ENCODE data around the gene VCAN.

VCAN gene

DNA sequence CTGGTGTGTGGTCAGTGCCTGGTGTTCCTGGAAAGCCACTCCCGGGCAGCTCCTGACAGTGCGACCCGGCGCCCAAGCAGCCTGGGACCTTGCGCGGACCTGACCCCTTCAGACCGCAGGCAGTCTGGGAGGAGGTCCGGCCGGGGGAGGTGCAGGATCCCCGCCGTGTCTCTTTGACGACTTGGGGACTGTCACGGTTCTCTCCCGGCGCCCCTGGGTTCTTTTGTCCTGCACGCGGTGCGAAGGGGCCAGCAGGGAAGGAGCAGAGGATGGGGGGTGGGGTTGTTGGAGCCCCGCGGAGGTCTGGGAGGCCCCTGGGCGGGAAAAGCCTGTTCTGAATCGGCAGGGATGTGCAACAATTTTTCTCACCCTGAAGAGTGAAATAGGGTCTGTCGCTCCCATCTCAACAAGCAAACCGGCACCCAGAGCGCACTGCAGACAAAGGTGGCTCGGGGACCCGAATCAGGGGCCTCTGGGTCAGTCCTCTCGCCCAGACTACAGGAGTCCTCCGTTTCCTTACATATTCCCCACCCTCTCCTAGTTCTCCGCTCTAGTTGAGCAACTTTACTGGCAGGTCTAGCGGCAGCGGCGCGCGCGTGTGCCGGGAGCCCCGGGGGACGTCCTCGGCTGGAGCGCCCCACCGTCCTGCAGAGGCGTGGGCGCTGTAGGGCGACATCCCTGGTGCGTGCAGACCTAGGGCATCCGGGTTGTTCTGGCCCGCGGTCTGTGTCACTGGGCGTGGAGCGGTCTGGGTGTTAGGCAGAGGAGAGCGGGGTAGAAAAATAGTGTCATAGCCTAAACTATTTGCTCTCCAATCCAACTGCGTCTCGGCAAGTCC lies 1.2 kb downstream of the VCAN start:
- H3K9me3 ChIP-seq (replicated peaks; ENCODE audit: insufficient read depth, low read length), result no peaks in the 10 kb centered on the region
- TF ChIP-seq, protein P1, sequence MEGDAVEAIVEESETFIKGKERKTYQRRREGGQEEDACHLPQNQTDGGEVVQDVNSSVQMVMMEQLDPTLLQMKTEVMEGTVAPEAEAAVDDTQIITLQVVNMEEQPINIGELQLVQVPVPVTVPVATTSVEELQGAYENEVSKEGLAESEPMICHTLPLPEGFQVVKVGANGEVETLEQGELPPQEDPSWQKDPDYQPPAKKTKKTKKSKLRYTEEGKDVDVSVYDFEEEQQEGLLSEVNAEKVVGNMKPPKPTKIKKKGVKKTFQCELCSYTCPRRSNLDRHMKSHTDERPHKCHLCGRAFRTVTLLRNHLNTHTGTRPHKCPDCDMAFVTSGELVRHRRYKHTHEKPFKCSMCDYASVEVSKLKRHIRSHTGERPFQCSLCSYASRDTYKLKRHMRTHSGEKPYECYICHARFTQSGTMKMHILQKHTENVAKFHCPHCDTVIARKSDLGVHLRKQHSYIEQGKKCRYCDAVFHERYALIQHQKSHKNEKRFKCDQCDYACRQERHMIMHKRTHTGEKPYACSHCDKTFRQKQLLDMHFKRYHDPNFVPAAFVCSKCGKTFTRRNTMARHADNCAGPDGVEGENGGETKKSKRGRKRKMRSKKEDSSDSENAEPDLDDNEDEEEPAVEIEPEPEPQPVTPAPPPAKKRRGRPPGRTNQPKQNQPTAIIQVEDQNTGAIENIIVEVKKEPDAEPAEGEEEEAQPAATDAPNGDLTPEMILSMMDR (IDR thresholded peaks at IDR 0.05; ENCODE audit: low read length), result no peak
- TF ChIP-seq EZH2 (optimal IDR thresholded peaks at IDR 0.05; ENCODE audit: low read depth, low read length) (no peak), EZH2phosphoT487 (IDR thresholded peaks at IDR 0.05; ENCODE audit: low read length) (no peak)
- H4K20me1 ChIP-seq (ENCODE audit: insufficient read depth, low read length), result no peaks in the 10 kb centered on the region
- peak overlapping the region; percentile 32; the same call in 1 of the 2 replicates for H3K9ac ChIP-seq (ENCODE audit: low read length)
- H2AFZ ChIP-seq (ENCODE audit: low read length), result peak overlapping the region; percentile 90
- H3K4me2 ChIP-seq (ENCODE audit: low read depth, low read length), result peak overlapping the region; percentile 100
- H3K4me1 ChIP-seq (ENCODE audit: low read length), result no peaks in the 10 kb centered on the region; the same call in 1 of the 2 replicates
- H3K79me2 ChIP-seq (ENCODE audit: low read length), result no peaks in the 10 kb centered on the region
- H3K27ac ChIP-seq (ENCODE audit: low read length), result no peak overlapping the region
- H3K9me2 ChIP-seq (replicated peaks; ENCODE audit: insufficient read depth, low read length), result no peaks in the 10 kb centered on the region
- DNase-seq, result peak; percentile 48
- peak overlapping the region; percentile 85 for H3K4me3 ChIP-seq (ENCODE audit: low read length)
- H3K27me3 ChIP-seq (replicated peaks; ENCODE audit: insufficient read depth, low read length), result peaks cover 25% of the 10 kb centered on the region
- no peaks in the 10 kb centered on the region for H3K36me3 ChIP-seq (replicated peaks; ENCODE audit: insufficient read depth, low read length)
- peaks cover 12% of the 10 kb centered on the region for H3F3A ChIP-seq (ENCODE audit: insufficient read depth, low read length)

DNA sequence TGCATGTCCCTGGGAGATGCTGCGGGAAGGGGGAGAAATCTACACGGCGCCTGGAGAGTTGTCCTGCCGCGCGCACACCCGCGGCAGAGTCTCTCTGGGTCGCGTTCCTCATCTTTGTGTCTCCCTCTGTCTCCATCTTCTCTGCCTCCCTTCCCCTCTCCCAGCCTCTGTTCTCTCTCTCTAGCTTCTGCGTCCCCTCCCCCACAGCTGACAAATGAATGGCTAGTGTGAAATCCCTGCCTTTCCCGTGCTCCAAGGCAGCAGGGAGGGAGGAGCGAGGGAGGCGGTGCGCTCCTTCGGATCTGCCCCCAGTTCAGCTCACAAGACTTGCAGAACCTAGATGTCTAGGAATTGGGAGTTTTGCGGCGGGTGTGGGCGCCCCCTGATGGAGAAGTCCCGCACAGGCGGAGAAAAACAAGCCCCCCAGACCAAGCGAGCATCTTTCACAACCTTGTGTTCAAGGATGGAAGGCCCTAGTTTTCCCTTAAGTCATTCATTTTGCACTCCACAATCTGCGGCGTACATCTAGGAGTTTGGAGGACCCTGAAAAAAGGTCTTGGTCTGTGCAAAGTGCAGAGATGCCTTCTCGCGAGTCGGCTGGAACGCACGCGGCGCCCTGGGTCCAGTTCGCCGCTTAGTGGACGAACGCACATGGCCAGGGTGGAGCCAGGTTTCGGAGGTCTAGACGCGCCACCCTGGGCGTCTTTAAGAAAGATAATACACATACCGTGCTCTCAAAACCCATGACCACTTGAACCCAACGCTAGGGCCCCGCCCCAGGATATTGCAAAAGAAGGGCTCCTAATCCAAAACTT lies 2.0 kb downstream of the VCAN start:
- H3K4me1 ChIP-seq (ENCODE audit: low read length), result no peaks in the 10 kb centered on the region; the same call in 1 of the 2 replicates
- no peaks in the 10 kb centered on the region for H3K9me3 ChIP-seq (replicated peaks; ENCODE audit: insufficient read depth, low read length)
- peak overlapping the region; percentile 100 for H3K4me2 ChIP-seq (ENCODE audit: low read depth, low read length)
- H3K27ac ChIP-seq (ENCODE audit: low read length), result peak overlapping the region; percentile 52; the same call in 1 of the 2 replicates
- no peaks in the 10 kb centered on the region for H3K9me2 ChIP-seq (replicated peaks; ENCODE audit: insufficient read depth, low read length)
- peaks cover 12% of the 10 kb centered on the region for H3F3A ChIP-seq (ENCODE audit: insufficient read depth, low read length)
- peak overlapping the region; percentile 32; the same call in 1 of the 2 replicates for H3K9ac ChIP-seq (ENCODE audit: low read length)
- peak overlapping the region; percentile 85 for H3K4me3 ChIP-seq (ENCODE audit: low read length)
- no peaks in the 10 kb centered on the region for H3K79me2 ChIP-seq (ENCODE audit: low read length)
- peak; percentile 78 for DNase-seq
- H4K20me1 ChIP-seq (ENCODE audit: insufficient read depth, low read length), result no peaks in the 10 kb centered on the region
- peak overlapping the region; percentile 90 for H2AFZ ChIP-seq (ENCODE audit: low read length)
- peaks cover 25% of the 10 kb centered on the region for H3K27me3 ChIP-seq (replicated peaks; ENCODE audit: insufficient read depth, low read length)
- H3K36me3 ChIP-seq (replicated peaks; ENCODE audit: insufficient read depth, low read length), result no peaks in the 10 kb centered on the region
- TF ChIP-seq EZH2 (optimal IDR thresholded peaks at IDR 0.05; ENCODE audit: low read depth, low read length), result no peak
- TF ChIP-seq, protein P1 (IDR thresholded peaks at IDR 0.05; ENCODE audit: low read length), result peak; percentile 91

DNA sequence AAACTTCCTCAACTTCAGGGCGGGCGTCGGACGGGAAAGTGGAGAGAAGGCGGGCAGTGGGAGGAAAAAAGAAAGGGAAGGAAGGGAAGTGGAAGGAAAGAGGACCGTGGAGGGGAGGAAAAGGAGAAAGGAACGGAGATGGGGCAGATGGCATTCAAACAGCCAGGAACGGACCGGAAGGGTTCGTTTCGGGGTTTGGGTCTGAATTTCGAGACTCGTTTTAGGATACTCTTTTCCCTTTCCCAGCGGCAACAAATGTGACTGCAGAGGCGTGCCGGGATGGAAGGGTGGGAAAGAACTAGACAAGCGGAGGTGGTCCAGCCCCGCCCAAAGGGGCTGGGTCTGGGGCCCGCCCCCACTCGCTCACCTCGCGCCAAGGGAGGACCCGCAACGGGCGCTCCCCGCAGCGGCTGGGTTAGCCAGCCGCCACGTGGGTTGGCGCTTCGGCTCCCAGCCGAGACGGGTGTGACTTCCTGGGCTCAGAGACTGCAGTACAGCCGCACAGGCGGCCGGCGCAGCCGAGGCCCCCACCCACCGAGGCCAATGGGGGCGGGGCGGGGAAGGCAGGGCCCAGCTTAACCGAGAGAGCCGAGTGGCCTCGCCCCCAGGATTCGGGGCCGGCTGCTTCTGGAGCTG lies 2.7 kb downstream of the VCAN start:
- H3K4me2 ChIP-seq (ENCODE audit: low read depth, low read length), result peak overlapping the region; percentile 100
- H2AFZ ChIP-seq (ENCODE audit: low read length), result peak overlapping the region; percentile 90
- peaks cover 25% of the 10 kb centered on the region for H3K27me3 ChIP-seq (replicated peaks; ENCODE audit: insufficient read depth, low read length)
- no peaks in the 10 kb centered on the region; the same call in 1 of the 2 replicates for H3K4me1 ChIP-seq (ENCODE audit: low read length)
- DNase-seq, result peak; percentile 74
- H3F3A ChIP-seq (ENCODE audit: insufficient read depth, low read length), result peaks cover 12% of the 10 kb centered on the region
- H3K36me3 ChIP-seq (replicated peaks; ENCODE audit: insufficient read depth, low read length), result no peaks in the 10 kb centered on the region
- H3K9me2 ChIP-seq (replicated peaks; ENCODE audit: insufficient read depth, low read length), result no peaks in the 10 kb centered on the region
- peak overlapping the region; percentile 85 for H3K4me3 ChIP-seq (ENCODE audit: low read length)
- TF ChIP-seq EZH2phosphoT487 (IDR thresholded peaks at IDR 0.05; ENCODE audit: low read length) (no peak), EZH2 (optimal IDR thresholded peaks at IDR 0.05; ENCODE audit: low read depth, low read length) (no peak)
- TF ChIP-seq, protein P1 (IDR thresholded peaks at IDR 0.05; ENCODE audit: low read length), result no peak
- H3K9me3 ChIP-seq (replicated peaks; ENCODE audit: insufficient read depth, low read length), result no peaks in the 10 kb centered on the region
- H3K9ac ChIP-seq (ENCODE audit: low read length), result peak overlapping the region; percentile 32; the same call in 1 of the 2 replicates
- H4K20me1 ChIP-seq (ENCODE audit: insufficient read depth, low read length), result no peaks in the 10 kb centered on the region
- peak overlapping the region; percentile 52; the same call in 1 of the 2 replicates for H3K27ac ChIP-seq (ENCODE audit: low read length)
- no peaks in the 10 kb centered on the region for H3K79me2 ChIP-seq (ENCODE audit: low read length)

All from MM.1S (cell line).